ENCODE data around the gene FHOD1. TPM values are rescaled to one million over a fixed set of nuclear protein-coding genes. Genes with fewer than 3 reads are reported as not detected.

The FHOD1 gene
- total and polyA plus RNA-seq, 2 donors (not counting 1 experiment from before 2014, with no cell fraction given), result 46.3 to 46.9 TPM

DNA sequence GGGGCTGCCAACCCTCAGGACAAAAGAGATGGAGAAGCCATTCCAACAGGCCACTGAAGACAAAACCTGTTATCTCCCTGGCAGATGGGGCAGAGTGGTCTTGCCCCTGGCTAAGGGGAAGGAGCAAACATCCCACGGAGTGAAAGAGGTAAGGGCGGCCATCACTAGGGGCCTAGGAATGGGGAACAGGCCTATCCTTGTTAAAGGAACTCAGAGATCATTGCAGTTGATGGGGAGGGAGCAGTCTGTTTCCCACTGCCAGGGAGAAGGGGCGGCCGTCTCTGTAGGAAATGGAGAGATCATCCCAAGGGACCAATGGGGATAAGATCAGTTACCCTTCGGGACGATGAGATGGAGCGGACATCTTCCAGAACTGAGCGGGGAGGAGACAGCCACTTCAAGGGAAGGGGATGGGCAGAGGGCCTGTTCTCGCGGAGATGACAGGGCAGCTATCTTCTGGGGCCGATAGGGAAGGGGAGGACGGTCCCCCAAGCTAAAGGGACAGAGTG is 20.9 kb downstream of the FHOD1 start:
- Histone ChIP-seq H3K9ac (ENCODE audit: low read length) (peak overlapping the region; percentile 83), H4K20me1 (ENCODE audit: control insufficient read depth, insufficient read depth, low read length, poor library complexity, severe bottlenecking) (peaks cover 19% of the 10 kb centered on the region), H3K4me1 (ENCODE audit: control insufficient read depth in 2 of 2, insufficient read depth in 2 of 2, low read length in 2 of 2) (peaks cover 15 to 22% of the 10 kb centered on the region in 2 donors), H2AFZ (ENCODE audit: insufficient read depth, low read depth, low read length, poor library complexity, severe bottlenecking) (peak overlapping the region; percentile 92), H3K9me3 (ENCODE audit: control extremely low read depth in 1 of 3, control insufficient read depth in 2 of 3, insufficient read depth in 1 of 3, low read length in 2 of 3) (no peaks in the 10 kb centered on the region), H3K79me2 (ENCODE audit: control insufficient read depth, insufficient read depth, low read length) (peaks cover 17% of the 10 kb centered on the region), H3K4me3 (ENCODE audit: control extremely low read depth in 1 of 5, extremely low read depth in 1 of 5, insufficient read depth in 1 of 5, low read depth in 2 of 5, low read length in 4 of 5) (peak overlapping the region; percentile 68 to 99 (median 86)), H3K36me3 (replicated peaks in 1 of 2; ENCODE audit: control extremely low read depth in 1 of 2, control insufficient read depth in 1 of 2, extremely low read depth in 1 of 2, insufficient read depth in 2 of 2, low read length in 1 of 2) (peaks cover 2 to 27% of the 10 kb centered on the region in 2 experiments), H3K4me2 (replicated peaks; ENCODE audit: low read depth, low read length, poor library complexity, severe bottlenecking) (peak overlapping the region; percentile 86), H3K27me3 (replicated peaks in 1 of 4; ENCODE audit: control extremely low read depth in 1 of 4, control insufficient read depth in 3 of 4, insufficient read depth in 4 of 4, low read length in 3 of 4) (no peaks in the 10 kb centered on the region), H3K27ac (ENCODE audit: low read length in 2 of 2) (peak overlapping the region; percentile 48 to 82)
- peak overlapping the region; percentile 100 for H3K4me3 Mint-ChIP-seq
- intact Hi-C loops (cut with micrococcal nuclease), result loop anchor here (2.0 kb wide), 1 partner anchor 620 kb away; the partner anchor contains the start of genes CENPT and NUTF2
- no peaks in the 10 kb centered on the region for H3K9me3 Mint-ChIP-seq (ENCODE audit: insufficient read depth)
- ChIA-PET CTCF (interaction anchor here (0.6 to 4.2 kb wide), 11 partner anchors 19 to 353 kb away, joined by 3 to 33 read pairs (median 3); partner anchors contain the start of genes FHOD1 and SLC9A5), POLR2A (interaction anchor here (0.9 to 3.7 kb wide), 3 partner anchors 18 to 33 kb away, joined by 4 to 30 read pairs (median 27); partner anchors contain the start of genes E2F4, FHOD1 and SLC9A5)
- WGBS (ENCODE audit: insufficient coverage), result 8% methylated on average over 12 of the region's 12 CpGs
- DNase-seq (no peak), ATAC-seq (ENCODE audit: low read depth) (no peak)
- peaks cover 29% of the 10 kb centered on the region for H3K4me1 Mint-ChIP-seq
- TF ChIP-seq, protein P1, sequence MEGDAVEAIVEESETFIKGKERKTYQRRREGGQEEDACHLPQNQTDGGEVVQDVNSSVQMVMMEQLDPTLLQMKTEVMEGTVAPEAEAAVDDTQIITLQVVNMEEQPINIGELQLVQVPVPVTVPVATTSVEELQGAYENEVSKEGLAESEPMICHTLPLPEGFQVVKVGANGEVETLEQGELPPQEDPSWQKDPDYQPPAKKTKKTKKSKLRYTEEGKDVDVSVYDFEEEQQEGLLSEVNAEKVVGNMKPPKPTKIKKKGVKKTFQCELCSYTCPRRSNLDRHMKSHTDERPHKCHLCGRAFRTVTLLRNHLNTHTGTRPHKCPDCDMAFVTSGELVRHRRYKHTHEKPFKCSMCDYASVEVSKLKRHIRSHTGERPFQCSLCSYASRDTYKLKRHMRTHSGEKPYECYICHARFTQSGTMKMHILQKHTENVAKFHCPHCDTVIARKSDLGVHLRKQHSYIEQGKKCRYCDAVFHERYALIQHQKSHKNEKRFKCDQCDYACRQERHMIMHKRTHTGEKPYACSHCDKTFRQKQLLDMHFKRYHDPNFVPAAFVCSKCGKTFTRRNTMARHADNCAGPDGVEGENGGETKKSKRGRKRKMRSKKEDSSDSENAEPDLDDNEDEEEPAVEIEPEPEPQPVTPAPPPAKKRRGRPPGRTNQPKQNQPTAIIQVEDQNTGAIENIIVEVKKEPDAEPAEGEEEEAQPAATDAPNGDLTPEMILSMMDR (IDR thresholded peaks at IDR 0.05), result no peak
- no peak for TF ChIP-seq EZH2 (IDR thresholded peaks at IDR 0.05; ENCODE audit: borderline replicate concordance, insufficient read depth, low read depth, low read length, poor library complexity, severe bottlenecking)
- H3K27ac Mint-ChIP-seq, result peak overlapping the region; percentile 100
- H3K27me3 Mint-ChIP-seq, result no peaks in the 10 kb centered on the region

DNA sequence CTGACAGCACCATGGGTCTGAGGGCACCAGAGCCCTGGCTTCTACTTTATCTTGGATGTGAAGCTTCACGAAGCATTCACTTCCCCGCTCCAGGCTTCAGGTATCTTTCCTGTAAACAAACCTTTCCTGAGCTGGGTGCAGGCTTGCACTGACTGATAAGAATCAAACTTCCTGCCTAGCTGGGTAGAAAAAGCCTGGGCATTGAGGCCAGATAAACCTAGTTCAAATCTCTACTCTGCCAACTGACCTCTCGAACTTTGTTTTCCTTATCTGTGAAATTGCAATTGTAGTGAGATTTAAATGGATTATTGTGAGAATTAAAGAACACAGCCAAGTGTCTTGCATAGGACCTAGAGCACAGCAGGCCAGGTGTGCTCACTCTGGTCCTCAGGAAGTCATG is 23.3 kb downstream of the FHOD1 start:
- Histone ChIP-seq H3K4me2 (replicated peaks; ENCODE audit: low read depth, low read length, poor library complexity, severe bottlenecking) (no peak overlapping the region), H3K79me2 (ENCODE audit: control insufficient read depth, insufficient read depth, low read length) (peaks cover 17% of the 10 kb centered on the region), H3K36me3 (replicated peaks in 1 of 2; ENCODE audit: control extremely low read depth in 1 of 2, control insufficient read depth in 1 of 2, extremely low read depth in 1 of 2, insufficient read depth in 2 of 2, low read length in 1 of 2) (peaks cover 2 to 7% of the 10 kb centered on the region in 2 experiments), H3K9me3 (ENCODE audit: control extremely low read depth in 1 of 3, control insufficient read depth in 2 of 3, insufficient read depth in 1 of 3, low read length in 2 of 3) (no peaks in the 10 kb centered on the region), H4K20me1 (ENCODE audit: control insufficient read depth, insufficient read depth, low read length, poor library complexity, severe bottlenecking) (peaks cover 18% of the 10 kb centered on the region), H3K4me1 (ENCODE audit: control insufficient read depth in 2 of 2, insufficient read depth in 2 of 2, low read length in 2 of 2) (peaks cover 15 to 22% of the 10 kb centered on the region in 2 donors), H3K9ac (ENCODE audit: low read length) (no peak overlapping the region), H3K27ac (ENCODE audit: low read length in 2 of 2) (no peak overlapping the region), H2AFZ (ENCODE audit: insufficient read depth, low read depth, low read length, poor library complexity, severe bottlenecking) (no peak overlapping the region), H3K4me3 (ENCODE audit: control extremely low read depth in 1 of 5, extremely low read depth in 1 of 5, insufficient read depth in 1 of 5, low read depth in 2 of 5, low read length in 4 of 5) (no peak overlapping the region), H3K27me3 (replicated peaks in 1 of 4; ENCODE audit: control extremely low read depth in 1 of 4, control insufficient read depth in 3 of 4, insufficient read depth in 4 of 4, low read length in 3 of 4) (no peaks in the 10 kb centered on the region)
- no peak overlapping the region for H3K4me3 Mint-ChIP-seq
- DNase-seq, result no peak
- ChIA-PET CTCF (no interaction called here), POLR2A (no interaction called here)
- intact Hi-C loops (cut with micrococcal nuclease), result no loop called here
- no peak overlapping the region for H3K27ac Mint-ChIP-seq
- 42% methylated on average over 2 of the region's 3 CpGs for WGBS (ENCODE audit: insufficient coverage)
- no peak for ATAC-seq (ENCODE audit: low read depth)
- H3K4me1 Mint-ChIP-seq, result peaks cover 29% of the 10 kb centered on the region
- H3K9me3 Mint-ChIP-seq (ENCODE audit: insufficient read depth), result no peaks in the 10 kb centered on the region
- no peaks in the 10 kb centered on the region for H3K27me3 Mint-ChIP-seq
- TF ChIP-seq EZH2 (IDR thresholded peaks at IDR 0.05; ENCODE audit: borderline replicate concordance, insufficient read depth, low read depth, low read length, poor library complexity, severe bottlenecking), result no peak
- TF ChIP-seq, protein P1 (IDR thresholded peaks at IDR 0.05), result no peak

Measured in B cell (primary cell).